NCI-H460 (cell line): ENCODE measurements around the gene IQCF6. TPM values are rescaled to one million over a fixed set of nuclear protein-coding genes. Genes with fewer than 3 reads are reported as not detected.
"Not testable (repeated sequence)": the region's sequence is repeated elsewhere in the genome, so short reads cannot be mapped to it uniquely, and the experiment has no call there.

Experiments used
- DNase-seq: peaks from one replicate; pipeline ENCODE4 v3.0.0-alpha.2; 2016; ENCODE audit warnings: low read depth; ENCODE audit errors: extremely low read depth
- total RNA-seq: library from RNA; depleted of rRNA; stranded (reverse); fragments of >200 nt; shearing (Covaris generic); gene quantifications from 2 replicates; pipeline ENCODE4 v1.2.3, GENCODE V29; 2014; rRNA removed

IQCF6 gene
- total RNA-seq, 1 experiment from 2014 or later, result not detected

- DNase-seq, result no peak
Observed at GRCh38 chr3:51777985-51778384, 1.1 kb downstream of the IQCF6 start.

GRCh38 chr3:51773529-51774056 lies 5.4 kb downstream of the IQCF6 start:
- DNase-seq, result no peak

- DNase-seq, result no peak
Observed at GRCh38 chr3:51759203-51759602, 19.8 kb downstream of the IQCF6 start.

- not testable (repeated sequence) for DNase-seq
Observed at GRCh38 chr3:51753763-51754750, 25.0 kb downstream of the IQCF6 start.

GRCh38 chr3:51751287-51751686 lies 27.8 kb downstream of the IQCF6 start:
- DNase-seq, result no peak

GRCh38 chr3:51750878-51751277 lies 28.2 kb downstream of the IQCF6 start:
- no peak for DNase-seq

- DNase-seq, result no peak
Observed at GRCh38 chr3:51748327-51748726, 30.7 kb downstream of the IQCF6 start.

- DNase-seq, result no peak
Observed at GRCh38 chr3:51747840-51748239, 31.2 kb downstream of the IQCF6 start.

- DNase-seq, result peak; percentile 1
Observed at GRCh38 chr3:51742978-51743377, 36.1 kb downstream of the IQCF6 start.

GRCh38 chr3:51742320-51742719 lies 36.7 kb downstream of the IQCF6 start:
- not testable (repeated sequence) for DNase-seq

GRCh38 chr3:51739110-51739509 lies 39.9 kb downstream of the IQCF6 start:
- no peak for DNase-seq

GRCh38 chr3:51735950-51736349 lies 43.1 kb downstream of the IQCF6 start:
- no peak for DNase-seq

GRCh38 chr3:51735039-51735438 lies 44.0 kb downstream of the IQCF6 start:
- no peak for DNase-seq

- no peak for DNase-seq
Observed at GRCh38 chr3:51734572-51734907, 44.5 kb downstream of the IQCF6 start.

GRCh38 chr3:51733859-51734571 lies 45.0 kb downstream of the IQCF6 start:
- DNase-seq, result no peak

GRCh38 chr3:51729042-51729633 lies 49.9 kb downstream of the IQCF6 start:
- DNase-seq, result no peak

Other genes starting within 250 kb of the IQCF6 start
- gene RAD54L2, start 240.5 kb downstream of the IQCF6 start, total RNA-seq, result 9.6 and 9.9 TPM in 2 replicates
- 24.7 and 33.1 TPM in 2 replicates for gene TEX264, start 108.0 kb downstream of the IQCF6 start, total RNA-seq
- 0.06 and 0.15 TPM in 2 replicates for gene GRM2, start 72.2 kb downstream of the IQCF6 start, total RNA-seq
- gene IQCF2, start 82.4 kb upstream of the IQCF6 start, total RNA-seq, result not detected in 2 replicates
- not detected in 2 replicates for gene IQCF5, start 96.4 kb upstream of the IQCF6 start, total RNA-seq
- not detected in 2 replicates for gene IQCF1, start 124.1 kb upstream of the IQCF6 start, total RNA-seq
- 29.7 and 32.2 TPM in 2 replicates for gene RRP9, start 162.7 kb upstream of the IQCF6 start, total RNA-seq
- gene PARP3, start 163.1 kb upstream of the IQCF6 start, total RNA-seq, result 13.1 and 15.5 TPM in 2 replicates
- not detected in 2 replicates for gene GPR62, start 176.1 kb upstream of the IQCF6 start, total RNA-seq
- gene PCBP4, start 188.2 kb upstream of the IQCF6 start, total RNA-seq, result 7.5 and 10.9 TPM in 2 replicates
- 52.2 and 58.3 TPM in 2 replicates for gene ABHD14B, start 194.8 kb upstream of the IQCF6 start, total RNA-seq
- gene ABHD14A, start 195.8 kb upstream of the IQCF6 start, total RNA-seq, result 5.4 and 8.2 TPM in 2 replicates
- 38.8 and 50.5 TPM in 2 replicates for gene ACY1, start 204.3 kb upstream of the IQCF6 start, total RNA-seq
- gene RPL29, start 216.7 kb upstream of the IQCF6 start, total RNA-seq, result 1,557 and 1,701 TPM in 2 replicates